D721Med (cell line): ENCODE results near the gene FBXO47.

Experiments
- DNase-seq: peaks from one replicate; pipeline ENCODE4 v3.0.0; 2011; ENCODE audit warnings: low spot score; ENCODE audit not compliant: insufficient read length
- FAIRE-seq: peaks from 2 replicates; lab custom pipeline; 2011; peaks lifted over from hg19 to GRCh38; lab: Jason Lieb, UNC
- CTCF ChIP-seq: IDR thresholded peaks from 2 replicates; pipeline ENCODE4 v1.5.1; 2012; ENCODE audit warnings: mild to moderate bottlenecking, control low read depth; ENCODE audit not compliant: insufficient read depth; ENCODE audit errors: missing control alignments

Gene FBXO47

DNA sequence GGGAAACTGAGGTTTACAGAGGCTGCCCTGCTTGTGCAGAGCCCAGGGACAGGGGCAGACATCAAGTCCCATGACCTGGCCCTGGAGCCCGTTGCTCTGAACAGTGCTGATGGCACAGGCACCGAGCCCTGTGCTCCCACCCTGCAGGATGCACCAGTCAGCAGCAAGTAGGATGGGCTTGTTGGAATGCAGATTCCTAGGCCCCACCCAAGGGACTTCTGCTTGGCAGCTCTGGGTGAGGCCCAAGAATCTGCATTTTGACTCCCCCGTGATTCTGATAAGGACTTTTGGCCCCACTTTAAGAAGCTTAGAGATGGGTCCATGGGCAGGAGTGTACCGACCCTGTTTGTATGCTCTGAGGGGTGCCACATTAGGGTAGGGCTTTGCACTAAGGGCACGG is 74.1 kb downstream of the FBXO47 start:
- no peak for FAIRE-seq
- no peak for TF ChIP-seq CTCF
- DNase-seq, result no peak

GRCh38 chr17:38892620-38893019 is 74.6 kb downstream of the FBXO47 start:
- DNase-seq (no peak), FAIRE-seq (no peak)
- no peak for TF ChIP-seq CTCF

DNA sequence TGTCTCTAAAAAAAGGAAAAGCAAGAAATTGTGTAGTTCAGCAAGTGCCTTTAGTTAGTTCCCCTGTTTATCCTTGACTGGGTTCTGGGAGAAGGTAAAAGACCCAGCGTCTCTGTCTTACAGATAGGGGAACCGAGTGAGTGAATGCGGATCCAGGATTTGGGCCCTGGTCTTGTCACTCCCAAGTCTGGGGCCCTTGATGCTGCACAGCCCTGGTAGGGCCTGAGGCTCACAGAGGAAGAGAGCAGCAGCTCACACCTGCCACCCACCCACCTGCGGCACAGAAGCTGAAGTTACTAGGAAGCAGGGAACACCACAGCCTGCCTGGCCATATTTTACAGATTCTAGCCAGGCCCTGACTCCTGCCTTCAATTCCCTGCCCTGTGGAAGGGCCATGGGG is 75.1 kb downstream of the FBXO47 start:
- FAIRE-seq (no peak), DNase-seq (no peak)
- TF ChIP-seq CTCF, result no peak

GRCh38 chr17:38891441-38891840 is 75.8 kb downstream of the FBXO47 start:
- DNase-seq, result no peak
- no peak for FAIRE-seq
- no peak for TF ChIP-seq CTCF

DNA sequence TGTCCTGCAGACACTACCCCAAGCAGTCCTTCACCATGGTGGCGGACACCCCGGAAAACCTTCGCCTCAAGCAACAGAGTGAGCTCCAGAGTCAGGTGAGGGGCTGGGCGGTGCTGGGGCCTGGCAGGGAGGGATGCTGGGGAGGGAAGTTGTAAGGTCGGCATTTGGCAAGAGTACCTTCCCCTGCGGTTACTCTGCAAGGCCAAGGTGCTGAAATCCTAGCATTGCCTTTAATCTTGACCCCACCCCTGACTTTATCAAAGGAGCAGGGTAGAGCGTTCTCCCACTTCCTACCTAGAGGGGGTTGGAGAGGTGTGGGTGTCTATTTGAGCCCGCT is 76.8 kb downstream of the FBXO47 start:
- DNase-seq (no peak), FAIRE-seq (no peak)
- no peak for TF ChIP-seq CTCF

DNA sequence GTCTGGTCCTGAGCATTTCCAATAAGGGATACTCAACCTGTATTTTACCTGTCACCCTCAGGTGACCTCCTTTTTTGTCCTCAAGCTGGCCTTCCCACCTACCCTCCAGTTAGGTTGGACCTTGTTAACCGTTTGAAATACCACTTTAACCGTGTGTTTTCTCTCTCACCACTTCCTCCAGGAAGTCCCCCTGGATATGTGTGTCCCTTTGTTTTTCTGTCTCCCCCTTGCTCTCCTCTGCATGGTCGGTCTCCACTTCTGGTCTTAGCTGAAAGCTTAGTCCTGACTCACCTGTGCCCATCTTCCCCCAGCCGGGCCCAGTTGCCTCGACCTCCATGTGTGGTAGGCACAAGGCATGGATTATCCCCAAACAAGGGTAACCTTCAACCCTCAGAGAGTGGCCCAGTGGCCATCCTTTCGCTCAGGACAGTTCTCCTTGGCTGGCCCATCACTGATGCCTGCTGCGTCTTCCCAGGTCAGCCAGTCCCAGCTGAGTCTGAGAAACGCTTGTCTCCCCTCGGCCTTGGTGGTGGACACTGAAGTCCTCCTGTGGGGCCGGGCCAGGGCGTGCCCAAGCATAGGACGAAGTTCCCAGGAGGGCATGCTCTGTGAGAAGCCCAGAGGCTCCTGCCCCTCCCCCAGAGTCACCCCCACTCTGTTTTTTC is 77.3 kb downstream of the FBXO47 start:
- DNase-seq, result no peak
- no peak for TF ChIP-seq CTCF
- FAIRE-seq, result no peak

GRCh38 chr17:38888842-38889241 is 78.4 kb downstream of the FBXO47 start:
- no peak for DNase-seq
- no peak for TF ChIP-seq CTCF
- no peak for FAIRE-seq
